HepG2 (cell line): ENCODE results near the gene MPV17L. TPM values are rescaled to one million over a fixed set of nuclear protein-coding genes. Genes with fewer than 3 reads are reported as not detected.

Source experiments
- DMAP1 ChIP-seq: IDR thresholded peaks from 2 replicates; pipeline ENCODE4 v1.6.1; 2016
- GATAD1 ChIP-seq: IDR thresholded peaks from 2 replicates; pipeline ENCODE4 v1.6.1; 2016; ENCODE audit warnings: missing genetic modification reagents, missing compliant biosample characterization
- HMGXB3 ChIP-seq: sonication (generic); formaldehyde crosslinking; IDR thresholded peaks from 2 replicates; pipeline ENCODE4 v1.4.0; 2020; ENCODE audit warnings: missing genetic modification reagents, borderline replicate concordance
- NFKB2 ChIP-seq: sonication (generic); formaldehyde crosslinking; IDR thresholded peaks from 2 replicates; pipeline ENCODE4 v1.4.0; 2020; ENCODE audit warnings: missing genetic modification reagents, borderline replicate concordance
- PRDM15 ChIP-seq: sonication (generic); formaldehyde crosslinking; IDR thresholded peaks from 2 replicates; pipeline ENCODE4 v1.4.0; 2020; ENCODE audit warnings: missing genetic modification reagents
- RAD51 ChIP-seq: fragments of 450-650 bp; IDR thresholded peaks from 2 replicates; pipeline ENCODE4 v1.6.1; 2016; ENCODE audit warnings: borderline replicate concordance
- SCMH1 ChIP-seq: sonication (generic); formaldehyde crosslinking; IDR thresholded peaks from 2 replicates; pipeline ENCODE4 v1.9.0; 2021; ENCODE audit warnings: missing genetic modification reagents, mild to moderate bottlenecking, borderline replicate concordance
- STAT6 ChIP-seq: sonication (generic); formaldehyde crosslinking; IDR thresholded peaks from 2 replicates; pipeline ENCODE4 v1.4.0; 2020; ENCODE audit warnings: missing genetic modification reagents, mild to moderate bottlenecking, borderline replicate concordance
- ZBTB43 ChIP-seq: sonication (generic); formaldehyde crosslinking; conservative IDR thresholded peaks from 2 replicates; pipeline ENCODE4 v1.4.0; 2020; ENCODE audit warnings: missing genetic modification reagents
- ZC3H4 ChIP-seq: sonication (generic); formaldehyde crosslinking; IDR thresholded peaks from 2 replicates; pipeline ENCODE4 v1.4.0; 2020; ENCODE audit warnings: missing genetic modification reagents, borderline replicate concordance
- ZNF230 ChIP-seq: sonication (generic); formaldehyde crosslinking; IDR thresholded peaks from 2 replicates; pipeline ENCODE4 v1.4.0; 2020; ENCODE audit warnings: mild to moderate bottlenecking, missing genetic modification reagents
- ZNF253 ChIP-seq: sonication (generic); formaldehyde crosslinking; IDR thresholded peaks from 2 replicates; pipeline ENCODE4 v1.8.0; 2022; ENCODE audit warnings: mild to moderate bottlenecking, missing genetic modification reagents, borderline replicate concordance
- ZNF616 ChIP-seq: sonication (generic); formaldehyde crosslinking; IDR thresholded peaks from 2 replicates; pipeline ENCODE4 v1.5.0; 2020; ENCODE audit warnings: low read depth, mild to moderate bottlenecking, missing genetic modification reagents
- polyA plus RNA-seq, 8 experiments: library from polyadenylated mRNA; depleted of rRNA in 3 of 8; stranded (reverse) in 7 of 8; unstranded in 1 of 8; fragments of >200 nt; fragmentation: Illumina TruSeq in 4 of 8; extraction: Trizol in 4 of 8; gene quantifications; 2 replicates each; pipeline versions ENCODE4 v1.2.1 to v1.2.3, GENCODE V29; 2011 to 2016; ENCODE audit warnings: low read depth in 4 of 8, missing spikeins in 1 of 8, mixed read lengths in 1 of 8; ENCODE audit not compliant: insufficient read depth in 1 of 8
- total RNA-seq, 5 experiments: library from RNA; depleted of rRNA; stranded (reverse); fragments of >200 nt; fragmentation: Illumina TruSeq; extraction: Trizol; gene quantifications; 2 replicates each; pipeline ENCODE4 v1.2.3, GENCODE V29; 2016; ENCODE audit warnings: low read depth in 1 of 5

MPV17L gene
- total and polyA plus RNA-seq, 2 of the 13 experiments (the other 11 are each of a cell fraction or from before 2014, with no cell fraction given), result 34.7 to 63.8 TPM

GRCh38 chr16:15443753-15444152, 48.2 kb downstream of the MPV17L start (continued):
- no peak for TF ChIP-seq STAT6 (CRISPR knock-in tag)
- TF ChIP-seq PRDM15 (CRISPR knock-in tag), result no peak
- no peak for TF ChIP-seq ZNF253 (CRISPR knock-in tag)
- no peak for TF ChIP-seq ZBTB43 (CRISPR knock-in tag)
- TF ChIP-seq HMGXB3 (CRISPR knock-in tag), result no peak
- no peak for TF ChIP-seq GATAD1 (CRISPR knock-in tag)
- TF ChIP-seq ZC3H4 (CRISPR knock-in tag), result no peak
- no peak for TF ChIP-seq RAD51
- TF ChIP-seq SCMH1 (CRISPR knock-in tag), result no peak
- TF ChIP-seq ZNF616 (CRISPR knock-in tag), result no peak
- TF ChIP-seq DMAP1 (CRISPR knock-in tag), result no peak
- TF ChIP-seq ZNF230, result no peak
- TF ChIP-seq NFKB2 (CRISPR knock-in tag), result no peak
